ENCODE data around the gene UBA3.

UBA3 gene

GRCh38 chr3:69011096-69011730 lies 69.0 kb downstream of the UBA3 start:
- DNase-seq: no peak

GRCh38 chr3:69009559-69010410 lies 70.4 kb downstream of the UBA3 start:
- no peak for DNase-seq

GRCh38 chr3:69008980-69009379 lies 71.2 kb downstream of the UBA3 start:
- DNase-seq: no peak

GRCh38 chr3:69005791-69006482 lies 74.2 kb downstream of the UBA3 start:
- DNase-seq: no peak

- DNase-seq: no peak
These were observed 74.9 kb downstream of the UBA3 start for GRCh38 chr3:69005071-69005790.

Measured in activated gamma-delta T cell treated with Interleukin-2 at 50 U/mL for 16 hours (primary cell).